Measurements from ENCODE around the gene HLTF. TPM values are rescaled to one million over a fixed set of nuclear protein-coding genes. Genes with fewer than 3 reads are reported as not detected.

HLTF gene
- total RNA-seq, 6 experiments from 2014 or later: 31.0 to 36.6 (median 34.5) TPM

- no peak for DNase-seq
- H3K4me3 Mint-ChIP-seq: no peak overlapping the region
- H3K4me1 Mint-ChIP-seq (ENCODE audit: low read depth): no peaks in the 10 kb centered on the region
- no peaks in the 10 kb centered on the region for H3K9me3 Mint-ChIP-seq
- H3K27ac Mint-ChIP-seq: no peak overlapping the region
- H3K36me3 Mint-ChIP-seq (ENCODE audit: low read depth): peaks cover 4% of the 10 kb centered on the region; the same call in 1 of the 2 replicates
- no peaks in the 10 kb centered on the region for H3K27me3 Mint-ChIP-seq (ENCODE audit: insufficient read depth)
- no peak for TF ChIP-seq CTCF (IDR thresholded peaks at IDR 0.05)
These were observed 18.4 kb downstream of the HLTF start for GRCh38 chr3:149067883-149068282.

DNA sequence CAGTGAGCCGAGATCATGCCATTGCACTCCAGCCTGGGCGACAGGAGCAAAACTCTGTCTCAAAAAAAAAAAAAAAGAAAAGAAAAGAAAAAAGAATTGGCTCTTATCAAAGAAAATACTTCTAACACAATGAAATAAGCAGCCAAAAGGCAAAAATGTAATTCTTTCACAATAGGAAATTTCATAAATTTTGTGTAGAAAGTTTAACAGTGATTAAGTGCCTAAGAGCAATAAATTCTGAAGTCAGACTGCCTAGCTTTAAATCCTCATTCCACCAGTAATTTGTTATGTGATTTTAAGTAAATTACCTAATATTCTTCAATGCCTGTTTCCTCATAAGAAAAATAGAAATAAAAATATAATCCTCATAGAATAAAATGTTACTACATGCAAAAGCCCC is 24.6 kb downstream of the HLTF start:
- Mint-ChIP-seq H3K36me3 (ENCODE audit: low read depth) (peaks cover 21% of the 10 kb centered on the region), H3K9me3 (no peaks in the 10 kb centered on the region), H3K27ac (no peak overlapping the region), H3K4me3 (no peak overlapping the region), H3K4me1 (ENCODE audit: low read depth) (no peaks in the 10 kb centered on the region), H3K27me3 (ENCODE audit: insufficient read depth) (no peaks in the 10 kb centered on the region; the same call in 1 of the 2 replicates)
- no peak for TF ChIP-seq CTCF (IDR thresholded peaks at IDR 0.05)
- no peak for DNase-seq

DNA sequence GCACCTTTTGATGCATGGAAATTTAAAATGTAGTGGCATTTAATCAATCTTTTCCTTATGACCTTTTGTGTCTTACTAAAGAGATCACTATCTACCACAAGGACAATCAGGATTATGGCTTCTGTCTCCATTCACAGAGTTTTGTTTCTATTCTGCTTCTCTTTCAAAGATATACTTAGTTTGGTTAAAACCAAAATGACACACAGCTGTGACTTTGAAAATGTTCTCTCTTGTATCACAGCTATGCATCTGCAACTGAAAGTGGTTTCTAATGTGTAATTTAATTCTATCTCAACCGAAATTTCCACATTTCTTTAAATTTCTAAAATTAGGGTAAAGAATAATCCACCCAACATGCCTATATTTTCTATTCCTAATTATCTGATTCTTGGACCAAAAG is 27.7 kb downstream of the HLTF start:
- Mint-ChIP-seq H3K27ac (no peak overlapping the region), H3K27me3 (ENCODE audit: insufficient read depth) (no peaks in the 10 kb centered on the region; the same call in 1 of the 2 replicates), H3K9me3 (no peaks in the 10 kb centered on the region), H3K4me3 (no peak overlapping the region), H3K4me1 (ENCODE audit: low read depth) (no peaks in the 10 kb centered on the region), H3K36me3 (ENCODE audit: low read depth) (peaks cover 36% of the 10 kb centered on the region)
- DNase-seq: no peak
- no peak for TF ChIP-seq CTCF (IDR thresholded peaks at IDR 0.05)

GRCh38 chr3:149058198-149058597 is 28.1 kb downstream of the HLTF start:
- Mint-ChIP-seq H3K27me3 (ENCODE audit: insufficient read depth) (no peaks in the 10 kb centered on the region; the same call in 1 of the 2 replicates), H3K36me3 (ENCODE audit: low read depth) (peaks cover 39% of the 10 kb centered on the region), H3K4me3 (no peak overlapping the region)

DNA sequence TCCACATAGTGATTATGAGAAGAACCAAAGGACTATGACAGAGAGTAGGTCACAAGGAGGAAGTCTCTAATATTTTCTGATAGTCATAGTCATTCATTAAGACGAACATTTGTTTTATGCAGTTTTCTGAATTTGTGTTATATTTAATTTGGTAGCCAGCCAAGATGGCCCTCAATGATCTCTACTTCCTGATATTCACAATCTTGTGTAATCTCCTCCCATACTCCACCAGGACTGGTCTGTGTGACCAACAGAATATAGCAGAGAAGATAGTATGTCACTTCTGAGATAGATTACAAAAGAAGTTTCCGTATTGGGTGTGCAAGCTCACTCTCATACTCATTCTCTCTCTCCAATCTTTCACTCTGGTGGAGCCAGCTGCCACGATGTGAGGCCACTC is 30.8 kb downstream of the HLTF start:
- Mint-ChIP-seq H3K4me3 (no peak overlapping the region), H3K27ac (no peak overlapping the region), H3K9me3 (no peaks in the 10 kb centered on the region), H3K27me3 (ENCODE audit: insufficient read depth) (no peaks in the 10 kb centered on the region; the same call in 1 of the 2 replicates), H3K4me1 (ENCODE audit: low read depth) (no peaks in the 10 kb centered on the region), H3K36me3 (ENCODE audit: low read depth) (peaks cover 39% of the 10 kb centered on the region)
- DNase-seq: no peak
- no peak for TF ChIP-seq CTCF (IDR thresholded peaks at IDR 0.05)

More at GRCh38 chr3:149058198-149058597, 28.1 kb downstream of the HLTF start:
- no peak overlapping the region for H3K27ac Mint-ChIP-seq
- no peak for TF ChIP-seq CTCF (IDR thresholded peaks at IDR 0.05)
- DNase-seq: no peak
- no peaks in the 10 kb centered on the region for H3K9me3 Mint-ChIP-seq
- no peaks in the 10 kb centered on the region for H3K4me1 Mint-ChIP-seq (ENCODE audit: low read depth)

Data from HFFc6 (cell line).